Measurements from ENCODE around the gene MACROD2. TPM values are rescaled to one million over a fixed set of nuclear protein-coding genes. Genes with fewer than 3 reads are reported as not detected.
"Not testable (repeated sequence)": the region's sequence is repeated elsewhere in the genome, so short reads cannot be mapped to it uniquely, and the experiment has no call there.

The MACROD2 gene
- total RNA-seq, 1 donor from 2014 or later = 0.23 TPM

DNA sequence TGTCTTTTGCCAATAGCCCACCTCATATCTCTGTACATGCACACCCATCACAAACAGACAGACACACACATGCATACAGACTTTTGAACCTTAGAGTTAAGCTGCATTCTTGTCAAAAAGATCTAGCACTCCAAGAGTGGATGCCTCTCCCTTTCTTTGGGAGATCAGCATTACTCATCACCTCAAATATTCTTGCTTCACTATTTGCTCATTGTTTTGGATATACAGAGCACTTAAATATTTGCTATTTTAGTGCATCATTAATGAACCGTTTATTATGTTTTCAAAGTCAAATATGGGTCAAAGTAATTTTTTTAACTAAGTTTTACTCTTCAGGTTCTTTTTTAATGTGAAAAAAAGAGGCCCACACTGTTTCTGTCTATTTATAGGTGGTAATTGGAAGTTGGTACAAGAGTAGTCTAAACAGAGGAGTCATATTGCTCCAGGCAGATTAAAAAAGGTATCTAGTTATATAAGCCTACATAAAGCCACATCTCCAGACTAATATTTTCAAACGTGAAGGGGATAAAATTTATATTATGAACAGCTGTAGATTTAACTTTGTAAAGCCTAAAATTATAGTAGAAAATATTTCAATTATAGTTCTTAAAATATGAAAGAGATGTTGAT is 239.5 kb downstream of the MACROD2 start:
- TF ChIP-seq, protein P1, sequence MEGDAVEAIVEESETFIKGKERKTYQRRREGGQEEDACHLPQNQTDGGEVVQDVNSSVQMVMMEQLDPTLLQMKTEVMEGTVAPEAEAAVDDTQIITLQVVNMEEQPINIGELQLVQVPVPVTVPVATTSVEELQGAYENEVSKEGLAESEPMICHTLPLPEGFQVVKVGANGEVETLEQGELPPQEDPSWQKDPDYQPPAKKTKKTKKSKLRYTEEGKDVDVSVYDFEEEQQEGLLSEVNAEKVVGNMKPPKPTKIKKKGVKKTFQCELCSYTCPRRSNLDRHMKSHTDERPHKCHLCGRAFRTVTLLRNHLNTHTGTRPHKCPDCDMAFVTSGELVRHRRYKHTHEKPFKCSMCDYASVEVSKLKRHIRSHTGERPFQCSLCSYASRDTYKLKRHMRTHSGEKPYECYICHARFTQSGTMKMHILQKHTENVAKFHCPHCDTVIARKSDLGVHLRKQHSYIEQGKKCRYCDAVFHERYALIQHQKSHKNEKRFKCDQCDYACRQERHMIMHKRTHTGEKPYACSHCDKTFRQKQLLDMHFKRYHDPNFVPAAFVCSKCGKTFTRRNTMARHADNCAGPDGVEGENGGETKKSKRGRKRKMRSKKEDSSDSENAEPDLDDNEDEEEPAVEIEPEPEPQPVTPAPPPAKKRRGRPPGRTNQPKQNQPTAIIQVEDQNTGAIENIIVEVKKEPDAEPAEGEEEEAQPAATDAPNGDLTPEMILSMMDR (conservative IDR thresholded peaks at IDR 0.05; ENCODE audit: low read depth, low read length) = no peak

DNA sequence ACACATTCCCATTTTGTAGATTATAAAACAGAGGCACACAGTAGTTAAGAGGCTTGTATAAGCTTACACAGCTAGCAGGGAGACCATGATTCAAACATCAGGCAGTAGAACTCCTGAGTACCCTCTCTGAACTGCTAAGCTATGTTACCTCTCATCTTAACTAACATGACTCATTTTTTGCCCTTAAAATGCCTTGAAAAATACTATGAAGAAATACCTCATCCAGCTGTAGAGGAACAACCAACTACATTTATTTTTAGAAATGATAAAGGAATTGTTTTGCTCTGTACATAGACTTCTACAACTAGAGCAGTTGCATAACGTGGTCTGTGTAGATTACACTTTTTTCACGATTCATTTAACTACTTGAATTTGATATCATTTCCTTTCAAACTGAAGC is 240.0 kb downstream of the MACROD2 start:
- peak; percentile 26 for DNase-seq (ENCODE audit: low read depth)
- TF ChIP-seq, protein P1 (conservative IDR thresholded peaks at IDR 0.05; ENCODE audit: low read depth, low read length) = no peak
- H3K4me3 ChIP-seq (ENCODE audit: low read depth, low read length) = no peak overlapping the region

More for the DNA sequence above, 239.5 kb downstream of the MACROD2 start:
- no peak overlapping the region for H3K4me3 ChIP-seq (ENCODE audit: low read depth, low read length)
- DNase-seq (ENCODE audit: low read depth) = no peak

DNA sequence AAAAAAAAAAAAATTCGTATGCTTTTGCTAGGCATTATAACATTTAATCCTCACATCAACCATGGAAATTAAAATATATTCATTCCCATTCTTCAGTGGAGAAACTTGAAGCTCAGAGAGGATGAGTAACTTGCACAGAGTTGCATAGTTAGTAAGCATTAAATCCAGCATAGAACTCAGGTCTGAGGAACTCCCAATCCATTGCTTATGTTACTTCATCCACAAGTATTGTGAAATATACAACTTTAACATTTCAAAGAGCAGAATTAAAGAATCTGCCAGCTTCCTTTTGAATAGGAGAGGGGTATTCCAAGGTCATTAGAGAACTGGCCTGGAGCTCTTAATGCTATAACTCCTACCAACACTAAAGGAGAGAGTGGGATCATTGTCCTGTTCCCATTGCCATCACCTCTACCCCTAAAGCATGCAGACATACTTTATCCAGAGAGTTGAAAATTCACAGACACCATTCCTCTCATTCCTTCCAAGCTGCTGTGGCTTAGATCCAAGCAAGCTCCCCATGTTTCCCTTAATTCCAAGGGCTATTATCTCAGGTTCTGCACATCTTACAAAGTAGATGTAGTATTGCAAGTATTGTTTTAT is 250.2 kb downstream of the MACROD2 start:
- TF ChIP-seq, protein P1 (conservative IDR thresholded peaks at IDR 0.05; ENCODE audit: low read depth, low read length) = no peak
- no peak overlapping the region for H3K4me3 ChIP-seq (ENCODE audit: low read depth, low read length)
- no peak for DNase-seq (ENCODE audit: low read depth)

DNA sequence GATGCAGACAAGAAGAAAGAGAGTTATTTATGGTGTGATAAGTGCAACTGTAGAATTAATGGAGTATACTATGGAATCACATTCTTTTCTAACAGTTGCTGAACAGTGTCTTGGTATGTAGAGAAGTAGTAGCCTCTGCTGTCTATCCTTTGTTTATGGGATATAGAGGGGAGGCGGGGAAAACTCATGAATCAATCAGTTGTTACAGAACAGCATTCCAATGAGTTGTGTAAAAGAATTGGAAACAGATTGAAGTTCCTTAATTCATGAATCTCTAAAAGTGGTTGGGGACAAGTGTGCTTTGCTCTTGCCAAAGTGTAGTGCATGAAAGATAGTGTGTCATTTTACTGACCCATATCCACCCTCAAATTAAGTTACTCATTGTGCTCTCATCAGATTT is 264.4 kb downstream of the MACROD2 start:
- H3K4me3 ChIP-seq (ENCODE audit: low read depth, low read length) = no peak overlapping the region
- no peak for DNase-seq (ENCODE audit: low read depth)

DNA sequence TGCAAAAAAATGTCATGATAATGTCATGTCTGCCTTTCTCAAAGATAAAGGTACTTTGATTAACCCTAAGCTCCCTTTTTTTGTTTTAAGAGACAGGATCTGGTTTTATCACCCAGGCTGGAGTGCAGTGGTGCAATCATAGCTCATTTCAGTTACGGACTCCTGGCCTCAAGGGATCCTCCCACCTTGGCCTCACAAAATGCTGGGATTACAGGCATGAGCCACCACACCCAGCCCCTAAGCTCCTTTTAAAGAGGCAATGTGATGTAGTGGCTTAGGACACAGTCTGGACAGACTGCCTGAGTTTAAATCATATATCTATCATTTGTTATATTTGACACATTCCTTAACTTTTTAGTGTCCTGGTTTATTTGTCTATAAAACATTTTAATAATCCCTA is 265.1 kb downstream of the MACROD2 start:
- H3K4me3 ChIP-seq (ENCODE audit: low read depth, low read length) = no peak overlapping the region
- TF ChIP-seq, protein P1 (conservative IDR thresholded peaks at IDR 0.05; ENCODE audit: low read depth, low read length) = no peak
- no peak for DNase-seq (ENCODE audit: low read depth)

More for the DNA sequence above, 264.4 kb downstream of the MACROD2 start:
- TF ChIP-seq, protein P1 (conservative IDR thresholded peaks at IDR 0.05; ENCODE audit: low read depth, low read length) = no peak

DNA sequence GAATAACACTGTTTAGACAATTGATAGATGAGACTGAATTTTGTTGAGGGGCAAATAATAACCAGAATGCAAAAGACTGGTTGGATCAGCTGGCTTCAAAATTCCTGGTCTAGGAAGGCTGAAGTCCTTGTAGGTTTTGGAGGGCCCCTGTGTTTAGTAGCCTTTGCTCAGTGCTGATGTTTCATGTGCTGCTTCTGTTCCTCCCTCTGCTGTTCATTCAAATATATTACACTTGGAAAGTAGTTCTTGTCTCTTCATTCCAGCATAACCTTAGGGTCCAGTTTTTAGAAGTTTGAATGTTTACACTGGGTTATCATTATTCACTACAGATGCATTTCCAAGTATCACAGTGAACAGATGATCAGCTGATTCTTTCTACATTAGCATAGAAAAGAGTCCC is 269.6 kb downstream of the MACROD2 start:
- no peak for DNase-seq (ENCODE audit: low read depth)
- TF ChIP-seq, protein P1 (conservative IDR thresholded peaks at IDR 0.05; ENCODE audit: low read depth, low read length) = peak; percentile 52
- H3K4me3 ChIP-seq (ENCODE audit: low read depth, low read length) = no peak overlapping the region

DNA sequence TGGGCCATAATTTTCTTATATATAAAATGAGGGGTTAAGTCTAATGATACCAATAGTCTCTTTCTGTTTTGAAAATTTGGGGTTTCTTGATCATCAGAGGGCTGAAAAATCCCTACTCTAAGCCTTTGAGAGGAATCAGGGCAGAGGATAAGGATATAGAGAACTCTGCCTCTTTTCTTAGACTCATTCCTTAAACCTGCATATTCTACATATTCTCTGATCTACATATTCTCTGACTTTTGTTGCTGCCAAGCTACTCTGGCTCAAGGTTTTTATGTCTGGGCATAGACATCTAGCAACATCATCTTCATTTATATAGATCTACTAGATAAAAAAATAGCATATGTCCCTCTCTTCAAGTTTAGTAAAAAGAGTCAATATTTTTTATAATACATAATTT is 270.9 kb downstream of the MACROD2 start:
- no peak for DNase-seq (ENCODE audit: low read depth)
- TF ChIP-seq, protein P1 (conservative IDR thresholded peaks at IDR 0.05; ENCODE audit: low read depth, low read length) = no peak
- H3K4me3 ChIP-seq (ENCODE audit: low read depth, low read length) = no peak overlapping the region

DNA sequence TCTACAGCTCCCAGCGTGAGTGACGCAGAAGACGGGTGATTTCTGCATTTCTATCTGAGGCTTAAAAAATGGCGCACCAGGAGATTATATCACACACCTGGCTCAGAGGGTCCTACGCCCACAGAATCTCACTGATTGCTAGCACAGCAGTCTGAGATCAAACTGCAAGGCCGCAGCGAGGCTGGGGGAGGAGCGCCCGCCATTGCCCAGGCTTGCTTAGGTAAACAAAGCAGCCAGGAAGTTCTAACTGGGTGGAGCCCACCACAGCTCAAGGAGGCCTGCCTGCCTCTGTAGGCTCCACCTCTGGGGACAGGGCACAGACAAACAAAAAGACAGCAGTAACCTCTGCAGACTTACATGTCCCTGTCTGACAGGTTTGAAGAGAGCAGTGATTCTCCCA is 275.4 kb downstream of the MACROD2 start:
- not testable (repeated sequence) for H3K4me3 ChIP-seq (ENCODE audit: low read depth, low read length)

More for the DNA sequence above, 275.4 kb downstream of the MACROD2 start:
- not testable (repeated sequence) for DNase-seq (ENCODE audit: low read depth)

Measured in epithelial cell of proximal tubule (primary cell).